PC-3 (cell line): ENCODE results near the gene DMD.

Experiments used
- CTCF ChIP-seq: fragments of 300-600 bp; sonication (generic); conservative IDR thresholded peaks from 2 replicates; pipeline ENCODE4 v1.5.1; 2017; ENCODE audit warnings: antibody characterized with exemption, low read depth, mild to moderate bottlenecking, low read length
- EZH2 ChIP-seq: fragments of 300-600 bp; sonication (generic); IDR thresholded peaks from one replicate; pipeline ENCODE4 v1.6.1; 2017; ENCODE audit warnings: antibody characterized with exemption, mild to moderate bottlenecking, low read length; ENCODE audit not compliant: unreplicated experiment

- TF ChIP-seq CTCF (no peak), EZH2 (no peak)
Measured at GRCh38 chrX:32774966-32775365, 436.4 kb downstream of the DMD start.
